HCT116 (cell line): ENCODE measurements around the gene CREBBP. TPM values are rescaled to one million over a fixed set of nuclear protein-coding genes. Genes with fewer than 3 reads are reported as not detected.

Source experiments
- ATAC-seq: fragments of 200-7000 bp; cut with Tn5 transposase; 2 replicates; pipeline ENCODE4 v1.9.1; 2020; ENCODE audit warnings: mild to moderate bottlenecking, moderate library complexity
- BruUV-seq: library from RNA; stranded (reverse); fragments of 400-500 nt; replicated peaks from 2 replicates; lab custom pipeline; 2021; lab: Mats Ljungman, UMichigan
- CTCF ChIA-PET: fragments of 300-600 bp; sonication (Branson Sonifier 250); formaldehyde crosslinking; loops from one replicate; lab custom pipeline; 2021; ENCODE audit warnings: antibody characterized with exemption; lab: Charles Lee
- POLR2A ChIA-PET: fragments of 300-600, 350-600 bp; sonication (Branson Sonifier 250); formaldehyde crosslinking; loops from one replicate; lab custom pipeline; 2021; ENCODE audit warnings: antibody characterized with exemption; lab: Charles Lee
- RAD21 ChIA-PET, 2 experiments: fragments of 300-600 bp; sonication (Branson Sonifier 250); formaldehyde crosslinking; loops; one replicate each; lab custom pipeline; 2023; ENCODE audit warnings: low total read pairs in 2 of 2; ENCODE audit not compliant: uncharacterized antibody in 2 of 2, unreplicated experiment in 2 of 2, low non-redundant PET in 1 of 2; lab: Charles Lee
- DNase-seq: peaks from one replicate; pipeline ENCODE4 v3.0.0-alpha.2; 2010; ENCODE audit warnings: low read depth, low spot score
- H2AFZ ChIP-seq: fragments of 200-600 bp; shearing (Covaris generic), sonication (generic); 2 replicates; pipeline ENCODE4 v1.6.1; 2017; ENCODE audit warnings: low read depth, mixed run types, mixed read lengths, antibody characterized with exemption, low read length; ENCODE audit not compliant: poor library complexity, severe bottlenecking
- H3K27ac ChIP-seq: 2 replicates; pipeline ENCODE4 v1.5.1; 2012; ENCODE audit warnings: low read depth, low read length
- H3K27me3 ChIP-seq: fragments of 200-600 bp; sonication (generic); 2 replicates; pipeline ENCODE4 v1.6.1; 2016; ENCODE audit warnings: mixed run types, low read length, mixed read lengths; ENCODE audit not compliant: insufficient read depth
- H3K36me3 ChIP-seq, 2 experiments: fragments of 200-500 bp in 1 of 2; fragments of 200-600 bp in 1 of 2; sonication (Bioruptor generic) in 1 of 2; sonication (generic) in 1 of 2; 2 replicates each; pipeline versions ENCODE4 v1.5.1 to v1.6.1; 2014 to 2016; ENCODE audit warnings: low read length in 2 of 2, inconsistent platforms in 1 of 2, mixed read lengths in 1 of 2, mixed run types in 1 of 2; ENCODE audit not compliant: insufficient read depth in 2 of 2, control insufficient read depth in 1 of 2
- H3K4me1 ChIP-seq, 2 experiments: fragments of 200-600 bp in 1 of 2; sonication (generic) in 1 of 2; 2 replicates each; pipeline versions ENCODE4 v1.5.1 to v1.6.1; 2012 to 2017; ENCODE audit warnings: low read length in 2 of 2, inconsistent platforms in 1 of 2, mild to moderate bottlenecking in 1 of 2, mixed read lengths in 1 of 2, mixed run types in 1 of 2, moderate library complexity in 1 of 2; ENCODE audit not compliant: insufficient read depth in 2 of 2, control insufficient read depth in 1 of 2
- H3K4me2 ChIP-seq: fragments of 200-600 bp; sonication (generic); 2 replicates; pipeline ENCODE4 v1.6.1; 2017; ENCODE audit warnings: mixed run types, low read length, mixed read lengths
- H3K4me3 ChIP-seq, 2 experiments: fragments of 200-600 bp in 1 of 2; sonication (generic) in 1 of 2; replicated peaks in 1 of 2; 2 replicates each; pipeline ENCODE4 v1.5.1; 2011 to 2016; ENCODE audit warnings: low read length in 2 of 2, control low read depth in 1 of 2, low read depth in 1 of 2, mild to moderate bottlenecking in 1 of 2, mixed read lengths in 1 of 2, mixed run types in 1 of 2
- H3K79me2 ChIP-seq: fragments of 200-600 bp; sonication (generic); 2 replicates; pipeline ENCODE4 v1.6.1; 2017; ENCODE audit warnings: mild to moderate bottlenecking, mixed run types, low read length, moderate library complexity, mixed read lengths; ENCODE audit not compliant: insufficient read depth
- H3K9ac ChIP-seq: fragments of 200-600 bp; sonication (generic); 2 replicates; pipeline ENCODE4 v1.6.1; 2016; ENCODE audit warnings: low read length, mixed read lengths
- H3K9me2 ChIP-seq: fragments of 200-600 bp; sonication (generic), shearing (Covaris generic); 2 replicates; pipeline ENCODE4 v1.6.1; 2017; ENCODE audit warnings: mixed run types, mild to moderate bottlenecking, moderate library complexity; ENCODE audit not compliant: insufficient read depth
- H3K9me3 ChIP-seq, 2 experiments: fragments of 200-500 bp in 1 of 2; fragments of 200-600 bp in 1 of 2; sonication (Bioruptor generic) in 1 of 2; sonication (generic) in 1 of 2; 2 replicates each; pipeline ENCODE4 v1.6.1; 2014 to 2017; ENCODE audit warnings: low read length in 2 of 2, mixed read lengths in 2 of 2, inconsistent platforms in 1 of 2, low read depth in 1 of 2, mild to moderate bottlenecking in 1 of 2, mixed run types in 1 of 2, moderate library complexity in 1 of 2; ENCODE audit not compliant: control insufficient read depth in 1 of 2, insufficient read depth in 1 of 2
- H4K20me1 ChIP-seq: fragments of 200-600 bp; sonication (generic), shearing (Covaris generic); 2 replicates; pipeline ENCODE4 v1.6.1; 2017; ENCODE audit warnings: mixed run types, mild to moderate bottlenecking, moderate library complexity; ENCODE audit not compliant: insufficient read depth
- JUND ChIP-seq: IDR thresholded peaks from 2 replicates; pipeline ENCODE4 v1.6.1; 2012
- SRF ChIP-seq: IDR thresholded peaks from 2 replicates; pipeline ENCODE4 v1.6.1; 2012; ENCODE audit warnings: low read depth
- ZFX ChIP-seq: fragments of 450-650 bp; IDR thresholded peaks from 2 replicates; pipeline ENCODE4 v1.6.1; 2017
- ZNF274 ChIP-seq: fragments of 200-500 bp; sonication (Bioruptor generic); IDR thresholded peaks from 2 replicates; pipeline ENCODE4 v1.6.1; 2014; ENCODE audit warnings: mild to moderate bottlenecking, low read depth, low read length, inconsistent platforms
- intact Hi-C: fragments of 100-400 bp; cut with micrococcal nuclease; formaldehyde crosslinking; loops from 2 replicates; pipeline ENCODE4 v1.10.0; 2022
- total RNA-seq: library from RNA; stranded (reverse); gene quantifications from one replicate; pipeline ENCODE4 v1.2.1, GENCODE V29; 2021; ENCODE audit not compliant: unreplicated experiment
- TF ChIP-seq, protein P1 (sequence below), 3 experiments: fragments of 200-600 bp in 1 of 3; sonication (generic) in 1 of 3; IDR thresholded peaks in 2 of 3; conservative IDR thresholded peaks in 1 of 3; 2 replicates each; pipeline ENCODE4 v1.5.1; 2012 to 2017; ENCODE audit warnings: low read depth in 2 of 3, low read length in 2 of 3, antibody characterized with exemption in 1 of 3, borderline replicate concordance in 1 of 3, control low read depth in 1 of 3, mild to moderate bottlenecking in 1 of 3, mixed read lengths in 1 of 3, mixed run types in 1 of 3, moderate library complexity in 1 of 3; ENCODE audit not compliant: insufficient read depth in 1 of 3

CREBBP gene
- total RNA-seq, 1 experiment from 2014 or later = 42.7 TPM

DNA sequence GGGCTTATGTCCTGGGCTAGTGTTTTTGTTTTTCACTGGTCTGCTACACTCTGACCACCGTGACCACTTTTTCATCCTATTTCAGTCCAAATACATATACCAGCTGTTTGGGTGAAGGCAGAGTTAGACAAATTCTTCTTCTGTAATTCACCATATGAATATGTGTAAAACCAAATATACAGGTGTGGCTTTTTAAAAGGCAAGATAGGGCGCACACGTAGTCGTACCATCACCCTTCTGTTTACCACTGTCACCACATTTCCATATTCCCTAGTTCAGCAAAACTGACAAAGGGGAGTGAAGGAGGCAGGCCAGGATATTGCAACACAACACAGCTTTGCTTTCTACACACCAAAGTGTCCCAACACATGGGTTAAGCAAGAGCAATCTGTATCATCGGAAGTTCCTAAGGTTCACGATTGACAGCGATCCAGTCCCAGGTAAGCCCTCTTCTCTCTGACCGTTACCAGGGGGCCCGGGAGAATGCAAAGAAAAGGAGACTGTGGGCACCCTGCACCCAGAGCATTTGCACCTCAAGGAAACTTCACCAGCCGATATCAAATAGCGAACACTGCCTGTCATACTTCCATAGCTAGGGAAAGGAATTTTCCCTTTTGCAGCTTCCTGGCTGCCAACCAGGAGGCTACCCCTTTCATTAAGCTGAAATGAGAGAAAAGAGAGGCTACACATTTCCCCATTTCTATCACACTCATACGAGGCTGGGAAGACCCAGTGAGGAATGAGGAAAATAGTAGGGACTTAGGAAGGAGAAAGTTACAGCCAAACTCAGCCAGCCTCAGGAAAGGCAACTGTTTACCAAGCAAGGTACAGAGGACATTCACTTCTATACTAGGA is 23.1 kb downstream of the CREBBP start:
- no peak for TF ChIP-seq ZNF274
- TF ChIP-seq, protein P1, sequence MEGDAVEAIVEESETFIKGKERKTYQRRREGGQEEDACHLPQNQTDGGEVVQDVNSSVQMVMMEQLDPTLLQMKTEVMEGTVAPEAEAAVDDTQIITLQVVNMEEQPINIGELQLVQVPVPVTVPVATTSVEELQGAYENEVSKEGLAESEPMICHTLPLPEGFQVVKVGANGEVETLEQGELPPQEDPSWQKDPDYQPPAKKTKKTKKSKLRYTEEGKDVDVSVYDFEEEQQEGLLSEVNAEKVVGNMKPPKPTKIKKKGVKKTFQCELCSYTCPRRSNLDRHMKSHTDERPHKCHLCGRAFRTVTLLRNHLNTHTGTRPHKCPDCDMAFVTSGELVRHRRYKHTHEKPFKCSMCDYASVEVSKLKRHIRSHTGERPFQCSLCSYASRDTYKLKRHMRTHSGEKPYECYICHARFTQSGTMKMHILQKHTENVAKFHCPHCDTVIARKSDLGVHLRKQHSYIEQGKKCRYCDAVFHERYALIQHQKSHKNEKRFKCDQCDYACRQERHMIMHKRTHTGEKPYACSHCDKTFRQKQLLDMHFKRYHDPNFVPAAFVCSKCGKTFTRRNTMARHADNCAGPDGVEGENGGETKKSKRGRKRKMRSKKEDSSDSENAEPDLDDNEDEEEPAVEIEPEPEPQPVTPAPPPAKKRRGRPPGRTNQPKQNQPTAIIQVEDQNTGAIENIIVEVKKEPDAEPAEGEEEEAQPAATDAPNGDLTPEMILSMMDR (IDR thresholded peaks at IDR 0.05 in 2 of 3, conservative IDR thresholded peaks at IDR 0.05 in 1 of 3; ENCODE audit: borderline replicate concordance in 1 of 3, insufficient read depth in 1 of 3, low read depth in 2 of 3, low read length in 2 of 3) = no peak
- no peak for TF ChIP-seq SRF
- TF ChIP-seq JUND = no peak
- TF ChIP-seq ZFX = no peak
- Histone ChIP-seq H4K20me1 (peaks cover 3% of the 10 kb centered on the region; the same call in 1 of the 2 replicates), H3K4me3 (no peak overlapping the region), H3K9ac (no peak overlapping the region), H3K79me2 (peaks cover 99% of the 10 kb centered on the region), H3K27ac (no peak overlapping the region), H3K4me2 (no peak overlapping the region), H3K9me3 (no peaks in the 10 kb centered on the region), H3K36me3 (no peaks in the 10 kb centered on the region), H3K27me3 (no peaks in the 10 kb centered on the region), H3K9me2 (no peaks in the 10 kb centered on the region), H2AFZ (no peak overlapping the region), H3K4me1 (peaks cover 2 to 4% of the 10 kb centered on the region in 2 experiments; a peak in 1 of 4 replicates)
- POLR2A ChIA-PET = no interaction called here
- no peak for DNase-seq
- RAD21 ChIA-PET = no interaction called here
- ATAC-seq = no peak
- CTCF ChIA-PET = no interaction called here
- intact Hi-C loops = no loop called here
- BruUV-seq = no TSS peak
